Muscle layer of duodenum (tissue), 2 donors: ENCODE results near the gene PTPRN2.
"Not testable (repeated sequence)": the region's sequence is repeated elsewhere in the genome, so short reads cannot be mapped to it uniquely, and the experiment has no call there.

ENCODE experiments used
- H3K27ac ChIP-seq: one replicate; pipeline ENCODE4 v1.7.0; 2013; ENCODE audit warnings: mild to moderate bottlenecking, low read length
- H3K27me3 ChIP-seq: one replicate; pipeline ENCODE4 v1.7.0; 2013; ENCODE audit warnings: low read depth, mild to moderate bottlenecking, control low read depth, low read length
- H3K36me3 ChIP-seq, 2 donors: one replicate each; pipeline ENCODE4 v1.7.0; 2013; ENCODE audit warnings: low read length in 2 of 2, control low read depth in 1 of 2, mild to moderate bottlenecking in 1 of 2; ENCODE audit not compliant: insufficient read depth in 2 of 2, control insufficient read depth in 1 of 2
- H3K4me1 ChIP-seq, 2 donors: one replicate each; pipeline ENCODE4 v1.7.0; 2013; ENCODE audit warnings: low read length in 2 of 2, mild to moderate bottlenecking in 2 of 2, control low read depth in 1 of 2, moderate library complexity in 1 of 2; ENCODE audit not compliant: insufficient read depth in 2 of 2, control insufficient read depth in 1 of 2
- H3K4me3 ChIP-seq, 2 donors: one replicate each; pipeline ENCODE4 v1.7.0; 2013; ENCODE audit warnings: low read length in 2 of 2, low read depth in 1 of 2, mild to moderate bottlenecking in 1 of 2
- H3K9me3 ChIP-seq, 2 donors: one replicate each; pipeline ENCODE4 v1.7.0; 2013; ENCODE audit warnings: low read length in 2 of 2, control low read depth in 1 of 2, mild to moderate bottlenecking in 1 of 2; ENCODE audit not compliant: control insufficient read depth in 1 of 2
- donor health status: healthy.

Gene PTPRN2

DNA sequence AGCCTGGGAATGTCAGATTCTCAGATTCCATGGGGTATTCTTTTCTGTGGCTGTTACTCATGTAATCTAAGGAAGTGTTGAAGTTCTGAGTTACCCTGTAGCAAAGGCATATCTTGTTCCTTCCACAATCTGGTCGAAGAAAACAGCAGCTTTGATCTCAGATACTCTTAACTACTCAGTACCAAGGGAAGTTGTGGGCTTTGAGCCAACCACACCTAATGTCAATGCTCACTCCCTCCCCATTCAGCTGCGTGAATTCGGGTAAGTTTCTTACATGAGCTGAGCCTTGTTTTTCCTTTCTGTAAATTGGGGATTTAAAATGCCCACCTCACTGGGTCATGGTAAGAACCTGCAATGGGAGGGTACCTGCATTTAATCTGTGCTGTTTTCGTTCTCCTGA lies 52.5 kb downstream of the PTPRN2 start:
- no peaks in the 10 kb centered on the region for H3K9me3 ChIP-seq
- no peak overlapping the region for H3K4me3 ChIP-seq
- H3K4me1 ChIP-seq, result no peaks in the 10 kb centered on the region
- H3K27ac ChIP-seq, result no peak overlapping the region
- no peaks in the 10 kb centered on the region for H3K27me3 ChIP-seq
- H3K36me3 ChIP-seq, result no peaks in the 10 kb centered on the region

DNA sequence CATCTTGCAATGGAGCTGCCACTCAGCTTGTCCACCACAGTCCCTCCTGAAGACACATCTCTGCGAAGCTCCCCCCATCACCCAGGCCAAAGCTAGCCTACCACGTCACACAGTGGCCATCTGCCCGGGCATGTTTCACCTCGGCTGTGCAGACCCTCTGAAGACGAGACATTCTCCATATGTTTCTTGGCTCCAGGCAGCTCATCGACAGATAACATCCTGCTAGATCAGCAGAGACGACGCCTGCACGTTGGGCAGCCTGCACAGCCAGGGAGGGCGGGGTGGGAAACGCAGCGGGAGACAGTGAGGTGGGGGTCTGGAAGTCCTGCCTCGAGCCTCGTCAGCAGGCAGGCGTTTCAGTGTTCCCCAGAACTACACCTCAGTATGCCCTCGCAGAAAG lies 53.0 kb downstream of the PTPRN2 start:
- H3K27me3 ChIP-seq, result no peaks in the 10 kb centered on the region
- H3K36me3 ChIP-seq, result no peaks in the 10 kb centered on the region
- H3K27ac ChIP-seq, result no peak overlapping the region
- no peaks in the 10 kb centered on the region for H3K9me3 ChIP-seq
- H3K4me1 ChIP-seq, result no peaks in the 10 kb centered on the region
- no peak overlapping the region for H3K4me3 ChIP-seq

DNA sequence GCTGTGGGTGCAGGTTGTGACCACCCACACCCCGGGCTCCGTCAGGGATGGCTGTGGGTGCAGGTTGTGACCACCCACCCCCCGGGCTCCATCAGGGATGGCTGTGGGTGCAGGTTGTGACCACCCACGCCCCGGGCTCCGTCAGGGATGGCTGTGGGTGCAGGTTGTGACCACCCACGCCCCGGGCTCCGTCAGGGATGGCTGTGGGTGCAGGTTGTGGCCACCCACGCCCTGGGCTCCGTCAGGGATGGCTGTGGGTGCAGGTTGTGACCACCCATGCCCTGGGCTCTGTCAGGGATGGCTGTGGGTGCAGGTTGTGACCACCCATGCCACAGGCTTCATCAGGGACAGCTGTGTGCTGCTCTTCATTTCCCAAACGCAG lies 53.5 kb downstream of the PTPRN2 start:
- H3K27me3 ChIP-seq, H3K27ac ChIP-seq, H3K4me3 ChIP-seq, H3K4me1 ChIP-seq, H3K36me3 ChIP-seq, H3K9me3 ChIP-seq: not testable (repeated sequence)

DNA sequence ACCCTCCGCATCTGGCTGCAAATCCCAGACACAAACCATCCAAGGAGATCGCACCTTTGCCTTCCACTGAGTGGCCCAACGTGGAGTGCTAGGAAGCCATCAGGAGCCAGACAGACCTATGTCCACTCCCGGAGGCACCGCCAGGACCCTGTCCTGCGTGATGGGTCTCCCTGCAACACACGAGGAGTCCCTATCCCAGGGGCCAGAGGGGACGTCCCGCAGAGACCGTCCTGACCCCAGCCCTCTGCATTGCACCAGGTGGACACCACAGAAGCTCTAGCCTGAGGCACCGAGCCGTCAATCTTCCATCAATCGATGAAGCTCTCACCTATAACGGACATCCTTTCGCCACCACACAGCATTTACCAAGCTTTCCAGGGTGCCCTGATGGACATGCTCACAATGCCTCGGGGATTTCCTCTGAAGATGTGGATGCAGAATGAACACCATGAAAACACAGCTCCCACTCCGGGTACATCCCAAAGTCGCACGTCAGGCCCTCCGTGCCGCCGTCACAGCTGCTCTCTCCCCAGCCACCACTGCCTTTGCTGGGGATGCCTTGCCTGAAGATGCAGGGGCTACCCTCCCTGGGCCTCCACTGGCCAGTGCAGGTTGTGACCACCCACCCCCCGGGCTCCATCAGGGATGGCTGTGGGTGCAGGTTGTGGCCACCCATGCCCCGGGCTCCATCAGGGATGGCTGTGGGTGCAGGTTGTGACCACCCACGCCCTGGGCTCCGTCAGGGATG lies 54.1 kb downstream of the PTPRN2 start:
- H3K9me3 ChIP-seq, result no peaks in the 10 kb centered on the region
- H3K27me3 ChIP-seq, result no peaks in the 10 kb centered on the region
- no peaks in the 10 kb centered on the region for H3K36me3 ChIP-seq
- no peak overlapping the region for H3K27ac ChIP-seq
- H3K4me1 ChIP-seq, result no peaks in the 10 kb centered on the region
- no peak overlapping the region for H3K4me3 ChIP-seq

DNA sequence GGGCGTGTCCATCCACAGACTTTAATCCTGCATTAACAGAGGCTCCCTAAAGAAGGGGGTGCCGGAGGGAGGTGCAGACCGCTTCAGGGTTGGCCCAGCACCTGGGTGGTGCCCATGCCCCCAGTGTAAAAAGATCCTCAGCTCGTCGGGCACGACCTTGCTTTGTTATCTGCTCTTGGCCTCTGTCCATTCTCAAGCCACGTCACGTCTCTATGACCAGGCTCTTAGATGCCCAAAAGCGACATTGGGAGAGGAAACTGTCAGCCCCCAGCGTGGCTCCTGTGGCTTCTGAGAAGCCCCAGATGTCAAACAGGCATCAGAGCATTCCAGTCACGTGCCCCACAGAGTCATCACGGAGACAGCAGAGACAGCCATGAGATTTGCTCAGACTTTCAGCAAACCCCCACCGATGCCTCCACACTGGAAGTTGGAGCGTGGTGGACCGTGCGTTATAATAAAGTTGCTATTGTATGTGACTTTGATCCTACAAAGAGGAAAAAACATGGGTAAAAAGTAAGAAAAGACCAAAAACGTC lies 55.5 kb downstream of the PTPRN2 start:
- Histone ChIP-seq H3K27me3 (no peaks in the 10 kb centered on the region), H3K9me3 (no peaks in the 10 kb centered on the region)

DNA sequence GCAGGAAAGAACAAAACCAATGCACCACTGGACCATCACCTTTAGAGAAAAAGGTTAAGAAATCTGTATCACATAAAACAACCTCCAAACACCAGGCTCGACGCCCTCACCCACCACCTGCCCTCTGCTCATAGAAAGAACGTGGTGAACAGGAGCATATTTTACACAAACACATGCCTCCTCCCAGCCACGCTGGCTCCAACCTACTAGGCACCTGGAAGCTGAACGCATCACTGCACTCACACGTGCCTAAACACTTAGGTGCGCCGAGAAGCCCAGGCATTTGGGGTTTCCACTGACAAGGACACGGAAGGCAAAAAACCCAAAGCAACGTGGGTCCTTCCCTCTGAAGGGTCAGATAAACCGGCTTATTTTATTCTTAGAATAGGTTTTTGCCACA lies 56.0 kb downstream of the PTPRN2 start:
- Histone ChIP-seq H3K4me3 (no peak overlapping the region), H3K27me3 (no peaks in the 10 kb centered on the region), H3K9me3 (no peaks in the 10 kb centered on the region), H3K36me3 (no peaks in the 10 kb centered on the region), H3K4me1 (no peaks in the 10 kb centered on the region), H3K27ac (no peak overlapping the region)

More for the DNA sequence above, 55.5 kb downstream of the PTPRN2 start:
- Histone ChIP-seq H3K4me3 (no peak overlapping the region), H3K4me1 (no peaks in the 10 kb centered on the region), H3K27ac (no peak overlapping the region), H3K36me3 (no peaks in the 10 kb centered on the region)

DNA sequence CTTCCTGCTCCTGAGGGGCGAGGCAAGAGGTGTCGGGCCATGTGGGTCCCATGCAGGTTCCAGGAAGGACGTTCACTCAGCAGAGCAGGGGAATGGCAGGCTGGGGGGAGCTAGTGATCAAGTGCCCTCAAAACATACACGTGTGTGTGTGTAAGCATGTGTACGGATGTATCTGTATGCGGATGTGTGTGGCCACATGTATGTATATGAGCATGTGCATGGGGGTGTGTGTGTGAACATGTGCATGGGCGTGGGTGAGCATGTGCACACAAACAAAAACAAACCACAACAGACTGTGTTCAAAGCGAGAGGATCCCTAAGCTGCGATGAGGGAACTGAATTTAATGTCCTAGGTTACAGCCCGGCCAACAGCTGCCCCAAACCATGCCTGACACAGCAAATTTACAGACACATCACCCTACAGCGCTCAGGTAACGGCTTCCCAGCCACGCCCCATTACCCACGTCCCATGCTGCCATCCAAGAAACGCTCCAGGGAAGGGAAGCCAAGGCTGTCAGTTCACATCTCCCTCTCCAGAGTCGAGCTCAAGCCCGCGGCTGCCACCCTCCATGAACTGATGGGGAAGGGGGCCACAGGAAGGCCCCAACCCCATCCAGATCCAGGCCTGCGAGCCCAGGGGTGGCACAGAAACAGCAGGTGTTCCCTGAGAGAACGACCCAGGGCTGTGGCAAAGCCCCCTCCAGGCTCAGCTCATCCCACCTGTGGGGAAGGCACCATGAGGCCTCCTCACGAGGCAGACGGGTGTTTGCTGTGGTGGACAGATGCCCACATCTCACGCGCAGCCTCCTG lies 56.6 kb downstream of the PTPRN2 start:
- no peaks in the 10 kb centered on the region for H3K4me1 ChIP-seq
- no peaks in the 10 kb centered on the region for H3K27me3 ChIP-seq
- H3K27ac ChIP-seq, result no peak overlapping the region
- no peak overlapping the region for H3K4me3 ChIP-seq
- no peaks in the 10 kb centered on the region for H3K36me3 ChIP-seq
- H3K9me3 ChIP-seq, result no peaks in the 10 kb centered on the region

DNA sequence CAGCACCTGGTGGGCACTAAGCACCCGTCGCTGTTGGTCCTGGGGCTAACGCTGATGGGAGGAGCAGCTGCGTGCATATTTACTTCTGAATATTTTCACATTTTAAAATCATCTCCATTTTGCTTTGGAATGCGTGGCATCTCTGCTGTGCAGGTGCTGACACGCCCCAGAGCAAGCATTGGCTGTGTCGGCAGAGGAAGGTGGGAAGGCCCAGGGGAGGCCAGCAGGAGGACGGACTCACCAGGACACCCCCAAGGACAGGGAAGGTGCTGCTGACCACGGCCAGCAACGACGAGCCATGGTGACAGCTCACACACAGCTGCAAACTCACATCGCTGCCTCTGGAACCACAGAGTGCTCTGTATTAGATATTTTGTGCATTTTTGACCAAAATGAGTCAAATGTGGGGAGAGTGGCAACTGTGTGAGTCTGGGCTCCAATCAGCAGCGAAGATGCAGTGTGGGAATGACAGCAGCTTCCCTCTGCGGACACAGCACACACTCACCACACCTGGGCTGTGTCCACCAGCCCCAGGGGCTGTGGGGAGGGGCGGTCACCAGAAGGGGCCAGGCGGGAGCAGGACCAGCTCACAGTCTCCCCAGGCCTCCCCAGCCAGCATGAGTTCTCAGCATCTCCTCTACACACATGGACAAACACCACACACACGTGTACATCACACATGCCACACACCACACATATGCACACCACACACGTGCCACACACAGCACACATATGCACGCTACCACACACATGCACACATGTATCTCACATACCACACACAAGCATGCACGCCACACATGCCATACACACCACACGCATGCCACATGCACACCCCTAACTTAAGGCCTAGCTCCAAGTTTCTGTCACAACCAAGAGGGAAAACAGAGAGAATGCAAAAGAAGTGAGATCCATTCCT lies 58.2 kb downstream of the PTPRN2 start:
- Histone ChIP-seq H3K4me3 (no peak overlapping the region), H3K4me1 (no peaks in the 10 kb centered on the region), H3K36me3 (no peaks in the 10 kb centered on the region), H3K27me3 (no peaks in the 10 kb centered on the region), H3K9me3 (no peaks in the 10 kb centered on the region), H3K27ac (no peak overlapping the region)

DNA sequence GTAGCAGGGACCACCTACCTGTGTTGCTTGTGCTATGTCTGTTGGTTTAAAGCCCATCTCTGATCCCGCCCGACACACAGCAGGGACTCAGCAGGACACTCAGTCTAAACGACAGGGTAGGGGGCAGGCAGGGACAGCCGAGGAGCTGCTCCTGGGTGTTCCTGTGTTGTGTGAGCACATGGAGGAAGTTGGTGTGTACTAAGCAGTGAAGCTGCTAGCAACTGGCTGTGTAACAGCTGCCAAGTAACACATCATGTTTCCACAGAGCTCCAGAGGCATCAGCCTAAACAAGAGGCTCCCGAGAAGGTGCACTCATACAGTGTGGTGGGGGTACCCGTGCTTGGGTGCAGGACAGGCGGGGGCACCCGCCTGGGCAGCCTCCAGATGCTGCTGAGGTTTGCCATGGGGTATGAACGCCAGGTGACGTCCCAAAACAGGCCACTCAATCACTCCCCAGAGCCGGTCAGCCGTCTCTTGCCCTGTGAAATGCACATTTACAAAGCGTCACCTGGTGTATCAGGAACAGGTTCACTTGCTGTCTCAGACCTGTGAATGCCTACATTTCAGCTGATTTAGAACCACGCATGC lies 59.6 kb downstream of the PTPRN2 start:
- H3K27me3 ChIP-seq, result no peaks in the 10 kb centered on the region
- no peaks in the 10 kb centered on the region for H3K4me1 ChIP-seq
- H3K9me3 ChIP-seq, result no peaks in the 10 kb centered on the region
- no peak overlapping the region for H3K4me3 ChIP-seq
- no peaks in the 10 kb centered on the region for H3K36me3 ChIP-seq
- H3K27ac ChIP-seq, result no peak overlapping the region

DNA sequence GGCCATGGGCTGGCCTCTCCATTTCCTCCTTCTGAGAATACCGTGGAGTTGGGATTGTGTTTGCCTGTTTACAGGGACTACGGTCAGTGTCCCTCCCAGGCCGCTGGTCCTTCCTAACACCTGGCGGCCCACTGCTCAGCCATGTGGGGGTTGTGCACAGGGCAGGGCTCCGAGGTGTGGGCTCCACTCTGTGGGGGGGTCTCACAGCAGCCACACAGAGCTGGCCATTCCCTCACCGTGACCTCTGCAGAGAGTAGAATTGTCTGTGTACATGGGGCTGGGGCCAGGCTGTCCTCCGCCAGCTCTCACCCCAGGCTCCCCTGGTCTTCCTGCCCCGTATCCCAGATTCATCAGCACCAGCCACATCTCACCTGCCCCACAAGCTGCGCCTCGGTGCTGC lies 60.1 kb downstream of the PTPRN2 start:
- no peaks in the 10 kb centered on the region for H3K9me3 ChIP-seq
- H3K27ac ChIP-seq, result no peak overlapping the region
- no peaks in the 10 kb centered on the region for H3K4me1 ChIP-seq
- H3K27me3 ChIP-seq, result no peaks in the 10 kb centered on the region
- H3K36me3 ChIP-seq, result no peaks in the 10 kb centered on the region
- H3K4me3 ChIP-seq, result no peak overlapping the region

DNA sequence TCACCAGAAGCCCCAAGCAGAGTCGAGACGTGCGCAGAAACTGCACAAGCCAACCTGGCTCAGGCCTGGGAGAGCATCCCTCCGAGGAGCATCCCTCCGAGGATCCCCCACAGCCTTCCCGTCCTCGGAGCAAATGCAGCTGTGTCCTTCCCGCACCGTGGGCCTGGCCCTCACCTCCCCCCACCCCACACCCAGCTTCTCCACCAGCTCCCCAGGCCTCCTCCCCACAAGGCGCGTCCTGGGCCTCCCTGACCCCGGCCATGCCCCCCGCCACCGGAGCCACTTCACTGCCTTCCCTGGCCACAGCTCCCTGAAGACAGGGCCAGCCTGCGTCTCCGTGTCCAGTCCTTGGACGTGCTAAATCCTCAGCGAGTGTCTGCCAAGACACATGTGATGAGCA lies 60.6 kb downstream of the PTPRN2 start:
- H3K36me3 ChIP-seq, result no peaks in the 10 kb centered on the region
- H3K27me3 ChIP-seq, result no peaks in the 10 kb centered on the region

More for the DNA sequence above, 60.6 kb downstream of the PTPRN2 start:
- Histone ChIP-seq H3K27ac (no peak overlapping the region), H3K4me1 (no peaks in the 10 kb centered on the region), H3K4me3 (no peak overlapping the region), H3K9me3 (no peaks in the 10 kb centered on the region)
